Activated CD8-positive, alpha-beta memory T cell treated with anti-CD3 and anti-CD28 coated beads, Interleukin-2, amount 50 U/mL, for 1 hour (primary cell): ENCODE measurements around the gene IL33.
"Not testable (repeated sequence)": the region's sequence is repeated elsewhere in the genome, so short reads cannot be mapped to it uniquely, and the experiment has no call there.

Experiments used
- DNase-seq: peaks from one replicate; pipeline ENCODE4 v3.0.0-alpha.2; 2020; ENCODE audit errors: extremely low read depth

Gene IL33

GRCh38 chr9:6215562-6215961 lies at the start of gene IL33:
Gene IL33, plus strand, starts transcription at chr9:6215807. Its CDS starts 25,888 bp downstream, at chr9:6241695.
- no peak for DNase-seq

- no peak for DNase-seq
Measured at GRCh38 chr9:6171667-6172066, 43.9 kb upstream of the IL33 start.

- DNase-seq = no peak
Measured at GRCh38 chr9:6173914-6174313, 41.7 kb upstream of the IL33 start.

GRCh38 chr9:6182549-6183226 lies 32.9 kb upstream of the IL33 start:
- not testable (repeated sequence) for DNase-seq

- DNase-seq = no peak
Measured at GRCh38 chr9:6183227-6183551, 32.4 kb upstream of the IL33 start.

- DNase-seq = no peak
Measured at GRCh38 chr9:6183627-6184026, 32.0 kb upstream of the IL33 start.

- DNase-seq = no peak
Measured at GRCh38 chr9:6184749-6185645, 30.6 kb upstream of the IL33 start.

GRCh38 chr9:6186691-6187090 lies 28.9 kb upstream of the IL33 start:
- DNase-seq = no peak

GRCh38 chr9:6187272-6187671 lies 28.3 kb upstream of the IL33 start:
- DNase-seq = no peak

- no peak for DNase-seq
Measured at GRCh38 chr9:6188466-6188865, 27.1 kb upstream of the IL33 start.

- DNase-seq = no peak
Measured at GRCh38 chr9:6188906-6189305, 26.7 kb upstream of the IL33 start.

- DNase-seq = no peak
Measured at GRCh38 chr9:6194934-6195333, 20.7 kb upstream of the IL33 start.

GRCh38 chr9:6195714-6196360 lies 19.8 kb upstream of the IL33 start:
- DNase-seq = no peak

- DNase-seq = no peak
Measured at GRCh38 chr9:6197330-6197729, 18.3 kb upstream of the IL33 start.

GRCh38 chr9:6198251-6198650 lies 17.4 kb upstream of the IL33 start:
- DNase-seq = no peak

- DNase-seq = no peak
Measured at GRCh38 chr9:6199596-6199995, 16.0 kb upstream of the IL33 start.

GRCh38 chr9:6200761-6201160 lies 14.8 kb upstream of the IL33 start:
- no peak for DNase-seq

- no peak for DNase-seq
Measured at GRCh38 chr9:6209966-6210365, 5.6 kb upstream of the IL33 start.

GRCh38 chr9:6212722-6213375 lies 2.8 kb upstream of the IL33 start:
- DNase-seq = no peak

GRCh38 chr9:6214434-6214833 lies 1.2 kb upstream of the IL33 start:
- DNase-seq = no peak

- no peak for DNase-seq
Measured at GRCh38 chr9:6214903-6215302, 704 bp upstream of the IL33 start.

GRCh38 chr9:6216002-6216401 lies 395 bp downstream of the IL33 start:
- DNase-seq = no peak
